Right hindlimb (tissue), 1 donor: ENCODE measurements around the gene TNFAIP2.

Source experiments
- DNase-seq: peaks from one replicate; pipeline ENCODE4 v3.0.0-alpha.2; 2018

TNFAIP2 gene, protein sequence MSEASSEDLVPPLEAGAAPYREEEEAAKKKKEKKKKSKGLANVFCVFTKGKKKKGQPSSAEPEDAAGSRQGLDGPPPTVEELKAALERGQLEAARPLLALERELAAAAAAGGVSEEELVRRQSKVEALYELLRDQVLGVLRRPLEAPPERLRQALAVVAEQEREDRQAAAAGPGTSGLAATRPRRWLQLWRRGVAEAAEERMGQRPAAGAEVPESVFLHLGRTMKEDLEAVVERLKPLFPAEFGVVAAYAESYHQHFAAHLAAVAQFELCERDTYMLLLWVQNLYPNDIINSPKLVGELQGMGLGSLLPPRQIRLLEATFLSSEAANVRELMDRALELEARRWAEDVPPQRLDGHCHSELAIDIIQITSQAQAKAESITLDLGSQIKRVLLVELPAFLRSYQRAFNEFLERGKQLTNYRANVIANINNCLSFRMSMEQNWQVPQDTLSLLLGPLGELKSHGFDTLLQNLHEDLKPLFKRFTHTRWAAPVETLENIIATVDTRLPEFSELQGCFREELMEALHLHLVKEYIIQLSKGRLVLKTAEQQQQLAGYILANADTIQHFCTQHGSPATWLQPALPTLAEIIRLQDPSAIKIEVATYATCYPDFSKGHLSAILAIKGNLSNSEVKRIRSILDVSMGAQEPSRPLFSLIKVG

DNA sequence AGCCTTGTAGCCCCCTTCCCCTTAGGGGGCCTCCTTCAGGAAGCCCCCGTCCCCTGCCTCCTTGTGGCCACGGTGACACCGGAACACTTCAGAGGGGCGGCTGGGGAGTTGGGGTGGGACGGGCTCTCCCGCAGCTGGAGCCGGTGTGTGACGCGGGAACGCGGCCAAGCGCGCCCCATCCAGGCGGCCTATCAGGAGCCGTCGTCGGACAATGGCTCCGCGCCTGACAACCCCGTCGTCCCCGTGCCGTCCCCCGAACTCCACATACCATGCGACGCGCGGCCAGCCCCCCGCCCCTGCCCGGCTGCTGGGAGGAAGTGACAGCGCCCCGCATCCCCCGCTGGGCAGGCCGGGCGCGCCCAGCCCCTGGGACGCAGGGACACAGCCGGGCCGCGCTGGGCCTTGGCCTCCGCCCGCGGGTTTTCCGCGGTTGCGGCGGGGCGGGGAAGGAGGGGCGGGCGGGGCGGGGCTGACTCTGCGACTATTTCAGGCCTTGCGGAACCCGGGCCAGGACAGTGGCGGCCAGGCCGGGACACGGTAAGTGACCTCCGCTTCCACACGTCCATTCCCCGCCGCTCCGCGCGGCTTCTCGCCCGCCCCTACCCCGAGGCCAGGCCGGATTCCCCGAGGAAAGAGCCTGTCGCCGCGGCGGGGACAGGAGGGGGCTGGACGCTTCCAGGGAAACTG, at the start of gene TNFAIP2:
TNFAIP2 (plus strand) TSS at position 515 of the 687 bp plus-strand sequence. CDS start 2,997 bp downstream, outside the sequence.
- DNase-seq: peak; percentile 76

DNA sequence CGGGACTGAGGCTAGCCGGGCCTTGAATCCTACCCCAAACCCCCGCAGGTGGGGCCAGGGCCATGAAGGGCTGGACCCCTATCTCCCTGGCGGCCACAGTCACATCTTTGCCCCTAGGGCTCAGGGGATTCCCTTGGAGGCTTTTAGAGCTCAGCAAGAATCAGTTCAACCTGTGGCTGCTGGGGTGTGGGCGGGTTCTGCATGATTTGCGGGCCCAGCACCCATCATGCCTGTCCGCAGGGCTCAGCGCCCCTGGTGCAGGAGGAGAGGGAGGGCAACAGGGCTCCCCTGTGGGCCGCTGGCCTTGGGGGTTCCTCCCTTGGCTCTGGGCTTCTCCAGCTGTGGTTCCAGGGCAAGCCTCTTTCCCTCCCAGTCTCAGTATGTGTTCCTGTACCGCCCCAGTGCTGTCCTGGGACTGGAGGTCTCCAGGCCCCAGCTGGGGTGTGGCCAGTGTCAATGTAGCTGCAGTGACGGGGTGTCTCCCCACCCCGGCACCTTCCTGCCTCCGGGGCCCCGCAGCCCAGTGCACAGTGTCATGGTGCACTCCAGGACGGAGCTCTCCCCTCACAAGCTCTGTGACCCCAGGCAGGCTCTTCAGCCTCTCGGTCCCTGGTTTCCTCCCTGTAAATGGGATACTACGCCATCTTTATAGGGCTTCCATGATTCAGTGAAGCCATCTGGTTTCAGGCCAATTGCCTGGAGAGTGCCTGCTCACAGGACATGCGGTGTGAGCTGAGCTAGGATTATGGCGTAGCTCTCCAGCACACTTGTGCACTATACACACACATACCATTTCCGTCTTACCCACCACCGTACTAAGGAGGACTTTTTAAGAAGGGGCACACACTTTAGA, 49.2 kb upstream of the TNFAIP2 start:
- DNase-seq: no peak

DNA sequence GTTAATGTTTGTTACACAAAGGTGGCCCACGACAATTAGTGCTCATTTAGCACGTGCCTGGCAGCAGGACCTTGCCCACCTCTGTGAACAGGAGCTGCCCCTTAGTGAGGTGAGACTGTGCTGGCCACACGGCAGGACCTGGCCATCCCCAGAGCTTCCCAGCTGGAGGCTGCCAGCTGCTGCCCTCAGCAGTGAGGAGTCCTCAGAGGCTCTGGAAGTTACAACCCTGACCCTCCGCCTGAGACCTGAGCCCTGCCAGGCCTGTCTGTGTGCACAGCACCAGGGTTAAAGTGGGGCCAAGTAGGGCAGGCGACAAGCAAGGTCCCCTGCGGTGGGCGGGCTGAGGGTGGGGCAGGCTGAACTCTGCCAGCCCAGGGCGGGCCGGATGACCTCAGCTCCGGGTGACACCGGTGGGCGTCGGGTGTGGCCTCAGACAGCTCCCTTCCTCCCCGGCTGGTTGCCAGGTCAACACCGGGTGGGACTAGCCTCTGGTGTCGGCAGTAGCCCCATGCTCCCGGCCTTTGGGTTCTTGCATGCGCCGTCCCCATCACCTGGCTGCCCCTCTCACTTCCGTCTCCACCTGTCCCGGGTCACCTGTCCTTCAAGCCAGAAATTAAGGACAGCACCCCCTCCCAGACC, 48.4 kb upstream of the TNFAIP2 start:
- peak; percentile 71 for DNase-seq

DNA sequence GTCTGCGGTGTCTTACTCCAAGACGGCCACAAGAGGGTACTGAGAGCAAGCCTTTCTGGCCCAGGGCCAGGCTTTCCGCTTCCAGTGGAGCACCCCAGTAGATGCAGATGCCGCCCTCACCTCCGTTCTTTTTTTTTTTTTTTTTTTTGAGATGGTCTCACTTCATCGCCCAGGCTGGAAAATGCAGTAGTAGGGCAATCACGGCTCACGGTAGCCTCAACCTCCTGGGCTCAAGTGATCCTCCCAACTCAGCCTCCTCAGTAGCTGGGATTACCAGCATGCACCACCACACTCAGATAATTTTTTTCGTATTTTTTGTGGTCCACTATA, 44.9 kb upstream of the TNFAIP2 start:
- DNase-seq: peak; percentile 72

DNA sequence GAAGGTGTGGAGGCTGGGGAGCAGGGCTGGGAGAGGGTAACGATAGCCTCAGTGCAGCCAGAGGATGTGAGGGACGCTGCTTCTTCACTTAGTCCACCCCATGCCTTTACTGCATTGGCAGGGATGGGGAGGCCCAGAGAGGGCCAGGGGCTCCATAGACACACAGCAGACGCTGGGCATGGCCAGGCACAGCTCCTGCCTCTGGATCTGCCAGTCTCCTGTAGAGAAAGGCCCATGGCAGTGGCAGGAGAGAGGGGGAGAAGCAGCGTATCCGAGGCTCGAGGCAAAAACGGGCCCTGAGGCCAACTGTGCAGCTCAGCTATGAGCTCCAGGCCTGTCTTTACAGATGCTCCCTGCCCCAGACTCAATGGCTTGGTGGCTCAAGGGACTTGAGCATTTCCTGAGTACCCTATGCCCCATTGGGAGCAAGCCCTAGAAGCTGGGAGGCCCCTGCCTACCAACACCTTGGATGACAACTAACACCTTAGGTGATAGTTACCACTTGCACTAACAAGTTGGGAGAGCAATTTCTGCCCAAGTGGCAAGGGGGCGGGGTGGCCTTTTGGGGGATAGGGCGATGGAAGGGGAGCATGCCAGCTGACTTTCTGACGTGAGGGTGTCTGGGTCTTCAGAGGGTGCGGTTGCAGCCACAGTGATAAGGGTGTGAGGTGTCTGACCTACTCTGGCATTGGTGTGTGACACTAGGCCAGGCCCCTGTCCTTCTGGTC, 44.2 kb upstream of the TNFAIP2 start:
- DNase-seq: peak; percentile 12

DNA sequence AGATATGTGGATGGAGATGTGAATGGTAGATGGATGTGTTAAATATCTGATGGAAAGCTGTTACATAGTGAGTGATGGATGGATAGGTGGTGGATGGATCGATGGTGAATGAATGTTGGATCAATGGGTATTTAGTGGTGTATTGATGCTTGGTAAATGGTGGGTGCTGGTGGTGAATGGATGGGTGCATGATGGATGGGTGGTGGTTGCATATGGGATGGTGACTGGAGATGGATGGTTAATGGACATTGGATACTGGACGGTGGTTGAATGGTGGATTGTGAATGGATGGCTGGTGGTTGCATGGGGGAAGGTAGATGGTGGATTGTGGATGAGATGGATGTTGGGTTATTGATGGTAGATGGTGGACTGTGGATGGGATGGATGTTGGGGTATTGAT, 41.3 kb upstream of the TNFAIP2 start:
- no peak for DNase-seq

DNA sequence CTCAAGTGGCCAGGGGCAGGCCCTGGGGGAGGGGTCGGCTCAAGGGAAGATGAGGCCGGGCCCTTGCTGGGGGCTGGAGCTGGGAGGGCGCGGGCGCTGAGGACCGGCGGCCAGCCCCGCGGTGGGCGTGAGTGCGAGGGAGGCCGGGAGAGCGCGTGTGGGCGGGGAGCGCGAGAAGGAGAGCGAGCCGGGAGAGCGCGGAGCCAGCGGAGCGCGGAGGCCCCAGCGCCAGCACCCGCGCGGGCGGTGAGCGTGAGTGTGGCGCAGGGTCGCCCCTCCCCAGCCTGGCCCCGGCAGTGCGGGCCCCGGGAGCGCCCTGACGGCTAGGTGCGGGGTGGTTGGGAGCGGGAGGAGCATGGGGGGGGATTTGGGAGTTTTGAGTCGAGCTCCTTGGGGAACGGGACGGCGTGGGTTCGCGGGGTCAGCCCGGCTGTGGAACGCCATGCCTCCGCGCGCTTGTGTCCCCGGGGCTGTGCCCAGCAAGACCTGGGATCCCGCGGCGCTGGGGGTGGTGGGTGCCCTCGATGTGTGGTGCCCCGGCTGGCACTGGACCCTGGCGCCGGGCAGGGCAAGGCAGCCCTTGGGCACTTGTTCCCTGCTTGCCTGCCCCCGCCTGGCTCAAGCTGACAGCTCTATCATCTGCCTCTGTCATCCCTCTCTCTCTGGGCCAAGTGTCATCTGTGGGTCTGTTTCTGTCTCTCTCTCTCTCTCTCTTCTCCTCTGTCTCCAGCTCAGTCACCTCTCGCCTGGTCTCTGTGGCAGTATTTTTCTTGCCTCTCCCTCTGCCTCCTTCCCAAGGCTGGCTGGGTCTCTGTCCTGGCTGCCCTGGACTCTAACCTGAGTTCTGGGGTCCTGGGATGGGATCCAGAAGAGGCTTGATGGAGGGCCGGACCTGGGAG, 39.0 kb upstream of the TNFAIP2 start, which contains the start of gene LBHD2:
LBHD2 (plus strand) TSS at position 190 of the 899 bp plus-strand sequence. CDS start 1,803 bp downstream, outside the sequence.
- peak; percentile 35 for DNase-seq

DNA sequence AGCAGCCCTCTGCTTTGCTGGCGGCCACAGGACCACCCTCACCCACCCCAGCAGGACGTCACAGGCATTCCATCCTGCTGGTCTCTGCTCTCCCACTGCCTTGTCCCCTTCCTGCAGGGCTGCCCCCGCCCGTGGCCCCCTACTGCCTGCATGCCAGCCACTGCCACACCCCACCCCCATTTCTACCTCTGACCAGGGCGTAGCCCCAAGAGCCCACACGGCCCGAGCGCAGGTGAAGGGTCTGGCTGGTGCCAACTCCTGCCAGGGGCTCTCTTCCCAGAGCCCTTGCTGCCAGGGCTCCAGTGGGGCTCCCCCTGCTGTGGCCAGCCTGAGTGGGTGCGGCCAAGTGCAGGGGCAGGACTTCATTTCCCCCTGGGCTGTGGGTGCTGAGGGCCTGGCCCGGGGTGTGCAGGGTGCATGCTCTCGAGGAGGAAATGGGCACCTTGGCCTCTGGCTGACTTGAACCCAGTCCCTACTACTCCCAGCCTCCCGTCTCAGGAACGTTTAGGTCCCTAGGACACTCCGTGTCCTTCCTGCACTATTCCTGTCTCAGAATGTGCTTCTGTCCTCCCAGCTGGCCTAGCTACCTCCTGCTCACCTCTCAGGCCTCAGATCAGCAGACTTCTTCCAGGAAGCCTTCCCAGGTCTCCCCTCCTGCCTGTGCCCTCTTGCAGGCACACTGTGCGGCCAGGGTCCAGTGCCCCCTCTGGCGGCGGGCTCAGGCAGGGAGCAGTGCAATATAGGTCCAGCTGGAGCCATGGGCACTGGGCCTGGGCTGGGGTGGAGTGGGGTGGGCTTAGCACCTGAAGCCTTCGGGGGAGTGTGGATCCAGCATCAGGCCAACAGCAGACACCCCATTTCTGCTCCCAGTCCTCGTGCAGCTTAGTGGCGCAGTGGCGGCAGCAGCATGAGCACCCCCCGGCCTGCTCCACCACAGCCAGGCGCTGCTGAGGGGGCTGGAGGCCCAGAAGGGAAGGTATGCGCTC, 37.9 kb upstream of the TNFAIP2 start:
- DNase-seq: peak; percentile 19

DNA sequence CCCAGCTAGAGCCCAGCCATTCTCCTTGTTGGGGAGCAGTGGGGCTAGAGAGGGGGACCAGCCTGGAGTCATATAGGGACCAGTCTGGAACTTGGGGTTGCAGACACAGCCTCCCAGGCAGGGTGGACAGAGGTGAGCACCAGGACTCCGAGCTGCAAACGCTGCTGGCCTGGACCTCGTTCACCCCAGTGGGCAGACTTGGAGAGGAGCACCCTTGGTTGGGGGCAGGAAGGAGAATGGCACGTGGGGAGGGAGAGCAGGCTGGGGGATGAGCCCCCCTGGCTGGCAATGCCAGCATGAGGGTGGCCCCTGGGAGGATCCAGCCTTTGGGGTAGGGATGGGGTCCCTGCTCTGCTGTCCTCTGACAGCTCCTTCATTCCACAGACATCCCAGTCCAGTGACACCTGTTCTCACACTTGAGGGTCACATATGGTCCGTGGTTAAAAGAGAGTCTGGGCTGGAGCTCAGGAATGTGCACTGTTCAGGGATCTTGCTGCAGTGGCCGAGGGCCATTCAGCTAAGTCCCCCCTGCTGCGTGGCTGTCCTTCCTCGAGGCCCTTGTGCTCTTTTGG, 36.4 kb upstream of the TNFAIP2 start:
- peak; percentile 17 for DNase-seq

DNA sequence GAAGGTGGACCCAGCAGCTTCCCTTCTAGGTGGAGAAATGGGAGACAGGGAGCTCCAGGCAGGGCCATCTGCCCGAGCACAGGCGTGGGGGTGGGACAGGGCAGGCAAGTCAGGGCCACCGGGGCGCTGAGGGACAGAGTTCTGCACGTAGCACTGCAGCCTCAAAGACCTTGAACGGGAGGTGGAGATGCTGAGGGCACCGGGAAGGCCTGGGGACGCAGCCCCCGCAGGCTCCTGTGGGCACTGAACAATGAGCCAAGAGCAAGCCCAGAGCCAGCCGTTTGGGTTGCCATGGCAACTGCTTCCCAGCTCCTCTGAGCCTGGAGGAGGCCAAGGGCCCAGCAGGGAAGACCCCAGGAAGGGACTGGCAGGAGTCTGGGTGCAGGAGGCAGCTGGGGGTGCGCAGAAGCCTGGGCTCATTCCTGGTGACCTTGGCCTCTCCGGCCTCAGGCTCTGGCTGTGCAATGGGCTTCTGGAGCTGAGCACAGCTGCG, 35.9 kb upstream of the TNFAIP2 start:
- peak; percentile 15 for DNase-seq

DNA sequence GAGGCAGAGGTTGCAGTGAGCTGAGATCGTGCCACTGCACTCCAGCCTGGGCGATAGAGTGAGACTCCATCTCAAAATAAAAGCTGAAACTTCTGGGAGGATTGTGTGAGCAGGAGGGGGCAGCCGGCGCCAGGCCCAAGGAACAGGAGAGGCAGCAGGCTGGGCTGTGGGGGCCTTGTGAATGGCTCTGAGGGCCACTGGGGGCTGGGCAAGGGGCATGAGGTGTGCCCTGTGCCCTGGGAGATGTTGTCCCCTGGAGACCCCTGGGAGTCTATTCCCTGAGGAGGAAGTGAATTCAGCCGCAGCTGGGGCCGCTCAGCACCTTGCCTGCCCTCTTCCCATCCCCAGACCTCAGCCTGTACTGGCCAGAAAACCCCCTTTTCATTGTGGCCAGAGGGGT, 34.3 kb upstream of the TNFAIP2 start:
- DNase-seq: no peak

DNA sequence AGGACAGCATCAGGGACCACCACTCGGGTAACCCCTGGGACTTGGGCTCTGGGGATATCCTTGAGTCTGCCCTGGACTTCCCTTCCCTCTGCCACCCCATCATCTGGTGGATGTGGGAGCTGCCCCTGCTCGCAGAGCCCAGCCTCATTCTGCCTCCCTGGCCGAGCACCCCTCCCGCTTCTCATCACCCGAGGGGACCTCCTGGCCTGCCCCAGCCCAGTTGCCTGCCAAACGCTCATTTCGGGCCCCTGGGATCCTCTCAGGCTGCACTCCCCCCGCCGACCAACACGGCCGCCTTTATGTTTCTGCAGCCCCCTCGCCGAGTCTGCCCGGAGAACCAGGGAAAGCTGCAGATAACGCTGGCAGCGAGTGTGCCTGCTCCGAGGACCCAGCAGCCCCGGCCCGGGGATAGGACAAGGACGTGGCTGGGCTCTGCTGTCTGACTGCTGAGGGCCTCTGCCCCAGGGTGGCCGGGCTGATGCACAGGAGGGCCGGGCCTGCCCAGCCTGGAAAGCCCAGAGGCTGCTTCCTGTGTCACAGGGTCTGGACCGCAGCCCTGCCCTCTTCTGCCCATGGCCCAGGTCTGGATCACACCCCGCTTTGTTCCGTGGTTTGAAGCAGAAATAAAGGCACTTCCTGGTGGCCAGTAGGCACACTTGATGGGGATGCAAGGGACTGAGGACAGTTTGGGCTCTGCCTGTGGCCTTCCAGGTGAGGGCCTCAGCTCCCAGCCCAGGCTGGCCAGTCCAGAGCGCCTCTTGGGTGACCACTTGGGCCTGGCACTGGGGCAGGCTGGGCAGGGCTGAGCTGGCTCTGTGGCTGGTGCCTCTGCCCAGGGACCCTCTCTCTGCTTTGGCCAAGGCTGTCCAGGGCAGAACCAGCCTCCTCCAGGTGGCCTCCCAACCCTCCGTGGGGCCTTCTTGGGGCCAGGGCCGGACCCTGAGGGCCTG, 33.6 kb upstream of the TNFAIP2 start:
- DNase-seq: no peak

DNA sequence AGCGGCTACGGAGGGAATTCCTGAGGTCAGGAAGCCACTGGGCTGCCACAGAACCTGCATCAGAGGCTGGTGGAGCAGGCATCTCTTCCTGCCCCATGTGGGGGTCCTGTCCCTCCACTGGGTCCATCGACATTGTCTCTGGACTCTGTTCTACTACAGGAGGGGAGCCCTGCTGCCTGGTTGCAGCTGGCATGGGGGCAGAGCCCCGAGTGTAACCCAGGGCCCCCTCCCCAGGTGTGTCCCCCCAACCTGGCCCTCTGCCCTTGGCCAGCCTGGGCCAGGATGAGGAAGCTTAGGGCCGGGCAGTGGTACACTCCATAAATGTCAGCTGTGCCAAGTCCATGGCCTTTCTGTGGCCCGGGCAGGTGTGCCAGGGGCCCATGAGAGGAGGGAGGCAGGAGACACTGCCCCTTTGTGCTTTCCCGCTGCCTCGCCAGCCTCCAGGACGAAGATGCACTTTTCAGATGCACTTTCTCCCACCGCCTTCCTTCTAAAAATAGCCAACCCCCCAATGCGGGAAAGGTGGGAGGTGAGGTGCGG, 32.7 kb upstream of the TNFAIP2 start:
- DNase-seq: no peak

DNA sequence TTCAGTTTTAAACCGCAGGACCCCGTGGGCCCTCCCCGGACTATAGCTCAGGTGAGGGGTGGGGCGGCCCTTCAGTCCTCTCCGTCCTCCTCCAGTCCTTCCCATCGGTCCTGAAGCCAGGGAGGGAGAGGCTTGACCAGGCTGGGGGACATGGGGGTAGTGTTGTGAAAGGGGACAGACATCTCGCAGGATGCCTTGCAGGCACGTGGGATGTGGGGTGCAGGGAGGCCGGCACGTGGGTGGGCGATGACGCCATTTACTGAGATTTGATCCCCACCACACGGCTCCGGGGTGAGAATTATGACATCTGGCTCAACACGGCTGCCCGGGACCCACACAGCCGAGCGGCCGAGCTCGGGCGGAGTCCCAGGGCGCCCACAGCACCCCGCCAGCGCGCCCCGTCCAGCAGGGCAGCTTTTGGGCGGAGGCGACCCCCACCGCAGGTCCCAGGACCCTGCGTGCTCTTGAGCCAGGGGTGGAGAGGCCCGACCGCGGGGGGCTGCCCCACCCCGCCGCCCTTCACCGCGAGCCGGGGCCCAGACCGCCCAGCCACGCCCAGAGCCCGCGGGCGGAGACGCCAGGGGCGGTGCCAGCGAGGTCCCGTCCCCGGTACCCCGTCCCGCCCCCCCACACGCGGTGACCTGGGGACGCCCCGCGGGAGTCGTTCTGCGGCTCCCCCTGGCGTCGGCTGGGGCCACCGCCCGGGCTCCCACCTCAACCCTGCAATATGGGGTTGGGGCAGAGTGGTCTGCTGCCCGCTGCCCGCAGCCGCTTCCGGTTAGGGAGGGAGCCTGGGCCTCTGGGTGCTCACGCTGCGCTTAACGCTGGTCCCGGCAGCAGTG, 32.0 kb upstream of the TNFAIP2 start:
- no peak for DNase-seq

DNA sequence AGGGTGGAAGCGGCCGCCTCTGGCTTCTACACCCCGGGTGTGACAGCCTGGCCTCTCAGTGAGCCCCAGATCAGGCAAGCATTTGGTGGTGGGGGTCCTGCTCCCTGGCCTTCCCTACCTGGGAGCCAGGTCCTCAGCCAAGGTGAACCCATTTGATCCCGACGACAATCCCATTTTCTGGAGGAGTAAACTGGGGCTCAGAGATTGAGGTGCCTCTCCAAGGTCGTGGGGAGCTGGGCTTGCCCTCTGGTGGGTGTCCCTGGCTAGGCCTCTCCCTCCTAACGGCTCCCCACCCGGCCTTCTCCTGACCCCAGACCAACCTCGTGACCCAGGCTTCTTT, 31.4 kb upstream of the TNFAIP2 start:
- no peak for DNase-seq

DNA sequence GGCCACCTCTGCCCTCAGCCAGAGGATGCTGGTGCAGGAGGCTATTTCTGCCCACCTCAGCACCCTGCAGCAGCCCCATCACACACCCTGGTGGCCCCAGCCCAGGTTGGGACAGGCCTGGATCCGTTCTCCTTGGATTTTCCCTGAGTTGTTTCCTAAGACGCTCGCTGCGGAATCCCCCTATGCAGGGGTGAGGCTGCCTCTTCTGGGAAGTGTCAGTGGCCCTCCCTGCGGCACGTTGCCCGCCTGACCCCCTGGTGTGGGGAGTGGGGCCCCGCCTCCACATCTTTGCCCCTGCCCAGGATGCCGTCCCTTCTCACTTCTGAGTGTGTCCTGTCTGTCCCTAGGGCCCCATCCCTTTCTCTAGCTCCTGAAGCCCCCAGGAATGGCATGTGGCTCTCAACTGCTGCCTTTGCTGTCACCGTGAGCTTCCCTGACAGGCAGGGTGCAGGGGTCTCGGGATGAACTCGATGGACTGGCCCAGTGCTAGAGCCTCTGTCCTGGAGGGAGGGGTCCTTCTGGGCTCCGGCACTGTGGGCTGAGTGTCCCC, 29.3 kb upstream of the TNFAIP2 start:
- no peak for DNase-seq
